HL-60 (cell line): ENCODE results near the gene SRRD.

Experiments
- CTCF ChIP-seq: IDR thresholded peaks from one replicate; pipeline ENCODE4 v1.5.1; 2011; ENCODE audit warnings: low read length, control low read depth, inconsistent platforms; ENCODE audit not compliant: insufficient read depth
- POLR2AphosphoS5 ChIP-seq: IDR thresholded peaks from 2 replicates; pipeline ENCODE4 v1.6.1; 2012; ENCODE audit warnings: low read depth
- REST ChIP-seq: IDR thresholded peaks from 2 replicates; pipeline ENCODE4 v1.6.1; 2012; ENCODE audit warnings: low read depth; ENCODE audit not compliant: insufficient replicate concordance

DNA sequence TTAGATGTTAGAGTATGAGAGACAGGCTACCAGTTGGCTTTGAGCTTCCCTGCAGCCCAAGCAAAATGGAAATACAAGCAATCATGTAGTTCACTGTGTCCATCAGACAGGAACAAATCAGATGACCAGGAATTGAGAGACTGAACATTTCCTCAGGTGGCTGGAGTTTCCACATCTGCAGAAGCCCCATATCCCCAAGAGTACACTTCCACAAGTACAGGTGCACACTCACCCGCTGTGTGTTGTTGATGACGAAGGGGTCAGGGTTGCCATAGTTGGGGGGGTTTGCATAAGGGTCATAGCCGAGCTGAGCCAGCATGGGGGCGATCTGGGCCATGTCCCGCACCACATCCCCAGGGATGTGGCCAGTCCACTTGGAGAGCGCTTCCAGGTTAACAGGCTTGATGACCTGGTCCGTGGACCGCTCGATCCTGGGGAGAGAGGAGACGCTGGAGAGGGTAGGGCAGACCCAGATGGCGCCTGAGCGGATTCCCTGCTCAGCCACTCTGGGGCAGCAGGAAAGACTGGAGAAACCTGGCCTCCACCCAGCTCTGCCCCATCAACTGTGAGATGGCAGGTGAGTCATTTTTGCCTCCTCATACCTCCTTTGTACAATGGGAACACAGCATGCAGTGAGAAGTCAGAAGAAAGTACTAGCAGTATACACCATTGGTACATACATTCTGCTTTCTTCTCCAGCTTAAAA is 52.5 kb downstream of the SRRD start:
- TF ChIP-seq CTCF: no peak
- TF ChIP-seq POLR2AphosphoS5: no peak
- TF ChIP-seq REST: no peak
